ENCODE data around the gene ERC2.
"Not testable (repeated sequence)": the region's sequence is repeated elsewhere in the genome, so short reads cannot be mapped to it uniquely, and the experiment has no call there.

The ERC2 gene

DNA sequence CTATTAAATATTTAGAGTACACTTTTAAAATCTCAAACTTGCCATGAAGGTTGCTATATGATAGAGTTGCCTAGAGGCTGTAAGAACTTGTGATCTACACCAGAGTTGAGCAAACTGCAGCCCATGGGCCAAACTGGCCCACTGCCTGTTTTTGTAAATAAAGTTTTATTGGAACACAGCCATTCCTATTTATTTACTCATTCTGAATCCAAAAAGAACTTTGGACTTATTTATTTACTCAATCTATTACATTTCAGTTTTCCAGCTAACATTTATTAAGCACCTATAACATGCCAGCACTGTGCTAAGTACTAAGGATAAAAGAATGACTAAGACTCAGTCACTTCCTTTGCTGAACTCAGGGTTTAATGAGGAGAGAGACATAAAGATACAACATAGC, 403.6 kb downstream of the ERC2 start:
- DNase-seq (ENCODE audit: low read depth), result no peak

DNA sequence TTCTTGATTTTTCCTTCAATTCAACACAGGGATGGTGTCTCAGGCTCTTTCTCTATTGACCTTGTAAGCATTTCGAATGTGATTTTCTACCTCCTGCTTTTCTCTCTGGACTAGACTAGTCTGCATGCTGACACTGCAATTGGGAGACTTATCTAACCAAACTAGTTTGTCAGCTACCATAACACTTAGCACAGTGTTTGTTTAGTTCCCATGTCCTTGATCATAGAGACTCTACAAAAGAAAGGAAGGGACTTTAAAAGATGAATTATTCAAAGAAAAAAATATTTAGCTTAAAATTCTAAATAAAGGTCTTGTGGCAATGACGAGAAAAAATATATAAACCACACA, 407.0 kb downstream of the ERC2 start:
- no peak for DNase-seq (ENCODE audit: low read depth)

DNA sequence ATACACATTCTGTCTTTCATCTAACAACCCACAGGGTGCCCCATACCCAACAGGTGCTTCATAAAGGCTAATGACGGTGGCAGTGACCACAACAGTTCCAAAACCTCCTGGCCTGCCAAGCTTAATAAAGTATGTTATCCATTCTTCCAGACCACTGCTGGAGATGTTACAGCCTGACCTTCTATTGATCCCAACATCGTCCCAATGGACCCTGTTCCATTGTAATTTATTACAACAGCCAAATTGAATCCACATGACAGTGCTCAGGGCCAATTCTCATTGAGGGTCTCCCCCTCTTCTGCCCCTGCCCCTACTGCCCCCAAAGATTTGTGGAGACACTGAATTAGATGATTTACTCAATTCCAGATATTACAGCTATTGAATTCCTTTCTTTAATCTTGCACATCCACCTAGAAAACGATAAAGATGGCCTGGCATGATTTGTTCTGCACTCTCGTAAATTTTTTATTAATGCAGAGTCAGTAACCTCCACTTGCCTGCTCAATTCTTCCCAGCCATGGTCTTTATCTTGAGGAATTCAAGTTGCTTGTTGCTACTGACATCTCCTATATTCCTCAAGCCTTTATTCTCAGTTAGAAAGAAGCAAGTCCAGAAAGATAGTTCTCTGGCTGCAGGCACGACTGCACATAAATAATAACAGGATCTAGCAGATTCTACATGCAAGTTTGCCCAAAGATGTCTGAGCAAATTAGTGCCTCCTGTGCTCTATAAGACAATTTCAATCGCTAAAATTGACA, 407.6 kb downstream of the ERC2 start:
- DNase-seq (ENCODE audit: low read depth), result no peak

DNA sequence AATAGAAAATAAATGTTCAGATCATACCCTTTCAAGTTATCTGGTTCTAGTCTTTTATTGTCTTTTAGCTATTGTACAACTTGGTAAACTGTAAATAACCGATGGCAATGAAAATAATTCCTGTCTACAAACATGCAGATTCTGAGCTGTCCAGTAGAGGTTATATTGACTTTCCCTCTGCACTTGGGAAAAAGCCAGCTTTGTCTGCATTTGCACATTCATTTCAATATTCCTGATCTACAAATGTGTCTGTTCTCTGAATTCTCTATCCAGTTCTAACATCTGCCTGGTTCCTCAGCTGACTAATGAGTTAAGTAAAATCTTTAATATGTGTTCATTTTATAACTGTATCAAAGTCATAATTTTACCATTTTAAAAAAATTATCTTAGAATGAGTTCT, 408.5 kb downstream of the ERC2 start:
- no peak for DNase-seq (ENCODE audit: low read depth)

DNA sequence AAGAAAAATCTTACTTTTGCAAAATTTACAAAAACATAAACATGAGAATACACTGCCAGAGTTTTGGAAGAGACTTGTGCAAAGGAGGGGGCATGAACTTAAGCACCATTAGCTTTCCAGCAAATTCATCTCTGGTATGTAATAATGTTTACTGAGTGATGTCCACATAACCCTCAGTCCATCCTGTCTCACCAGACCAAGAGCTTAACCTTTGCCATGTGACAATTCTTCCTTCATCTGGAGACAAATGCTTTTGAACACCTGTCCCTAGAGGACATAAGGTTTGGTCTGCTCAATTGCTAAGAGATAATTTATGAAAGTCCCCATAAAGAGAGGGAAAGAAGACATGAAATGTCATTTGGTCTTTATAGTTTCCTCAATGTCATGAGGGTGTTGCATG, 412.3 kb downstream of the ERC2 start:
- DNase-seq (ENCODE audit: low read depth), result peak; percentile 2

DNA sequence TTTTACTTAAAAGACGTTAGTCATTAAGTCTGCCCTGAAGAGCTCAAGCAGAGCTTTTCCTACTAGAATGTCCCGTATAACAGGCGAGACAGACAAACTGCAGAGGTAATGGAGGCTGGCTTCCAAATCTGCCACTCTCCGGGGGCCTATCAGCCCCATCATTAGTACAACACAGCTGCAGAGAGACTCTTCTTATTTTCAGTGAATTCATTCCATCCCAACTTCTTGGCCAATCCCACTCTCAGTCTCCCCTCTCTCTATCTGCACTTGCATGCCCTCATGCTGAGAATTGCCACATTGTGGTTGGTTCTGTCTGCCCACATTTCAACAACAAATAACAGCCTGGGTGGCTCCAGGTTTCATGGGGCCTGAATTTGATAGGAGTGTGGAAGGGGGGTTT, 412.7 kb downstream of the ERC2 start:
- DNase-seq (ENCODE audit: low read depth), result peak; percentile 27

DNA sequence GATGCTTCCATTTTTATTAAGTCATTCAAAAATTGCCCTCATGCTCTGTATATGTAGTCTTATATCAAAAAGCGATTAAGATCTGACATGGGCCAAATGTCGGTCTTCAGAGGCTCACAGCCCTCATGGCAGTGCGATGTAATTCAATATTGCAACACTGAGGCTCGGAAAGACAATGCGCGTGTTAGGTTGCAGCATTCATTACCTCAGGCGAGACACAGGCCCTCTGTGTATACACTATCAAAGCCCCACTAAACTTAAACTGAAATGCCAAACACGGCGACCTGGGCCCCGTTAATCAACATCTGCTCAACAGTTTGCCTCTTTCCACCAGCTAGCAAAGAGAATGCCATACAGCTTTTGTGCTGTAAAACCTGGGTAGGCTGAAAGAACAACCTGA, 413.4 kb downstream of the ERC2 start:
- DNase-seq (ENCODE audit: low read depth), result no peak

DNA sequence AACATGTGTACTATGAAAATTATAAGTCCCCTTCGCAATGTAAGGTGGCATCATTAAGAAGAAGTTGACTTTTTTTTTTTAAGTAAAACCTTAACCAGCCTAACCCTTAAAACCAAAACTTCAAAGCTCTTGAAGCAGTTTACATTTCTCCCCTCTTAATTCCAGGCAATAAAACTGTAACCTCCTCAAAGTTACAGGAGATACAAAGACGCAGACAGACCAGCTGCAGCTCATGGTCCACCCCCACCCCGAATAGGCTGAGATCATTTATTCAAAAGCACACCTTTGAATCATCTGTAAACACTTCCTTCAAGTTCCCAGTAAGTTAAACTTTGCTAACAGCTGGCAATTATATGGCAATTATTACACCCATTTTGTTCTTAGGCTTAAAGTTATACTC, 414.5 kb downstream of the ERC2 start:
- no peak for DNase-seq (ENCODE audit: low read depth)

DNA sequence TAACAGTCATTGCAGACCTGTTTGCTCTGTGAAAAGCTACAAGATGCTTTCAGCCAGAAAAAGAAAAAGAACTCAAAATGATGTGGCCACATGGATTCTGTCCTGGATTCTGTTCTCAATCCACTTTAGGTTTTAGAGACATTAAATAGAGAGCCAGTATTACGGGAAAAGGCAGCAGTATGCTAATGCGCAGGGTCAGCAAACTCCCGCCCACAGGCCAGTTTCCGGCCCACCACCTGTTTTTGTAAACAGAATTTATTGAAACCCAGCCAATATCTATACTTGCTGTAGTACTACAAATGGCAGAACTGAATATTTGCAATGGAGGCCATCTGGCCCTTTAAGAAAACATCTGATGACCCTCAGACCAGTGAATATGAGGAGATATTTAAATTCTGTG, 416.1 kb downstream of the ERC2 start:
- no peak for DNase-seq (ENCODE audit: low read depth)

DNA sequence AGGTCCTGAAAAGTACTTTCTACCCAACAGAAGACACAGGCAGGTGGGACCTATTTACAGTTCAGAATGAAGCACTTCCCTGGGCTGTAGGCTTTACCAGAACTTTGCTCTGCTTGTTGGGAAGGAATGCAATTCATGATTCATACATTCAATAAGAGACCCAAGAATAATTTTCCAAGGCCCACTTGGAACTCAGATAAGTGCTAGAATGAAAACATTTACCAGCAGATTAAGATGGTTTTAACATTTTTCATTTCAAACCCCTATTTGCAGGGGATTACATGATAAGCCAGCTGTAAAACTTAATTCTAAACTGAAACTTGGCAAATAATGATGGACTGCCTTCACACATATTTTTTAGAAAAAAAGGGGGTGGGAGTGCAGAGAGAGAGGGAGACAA, 417.2 kb downstream of the ERC2 start:
- DNase-seq (ENCODE audit: low read depth), result no peak

DNA sequence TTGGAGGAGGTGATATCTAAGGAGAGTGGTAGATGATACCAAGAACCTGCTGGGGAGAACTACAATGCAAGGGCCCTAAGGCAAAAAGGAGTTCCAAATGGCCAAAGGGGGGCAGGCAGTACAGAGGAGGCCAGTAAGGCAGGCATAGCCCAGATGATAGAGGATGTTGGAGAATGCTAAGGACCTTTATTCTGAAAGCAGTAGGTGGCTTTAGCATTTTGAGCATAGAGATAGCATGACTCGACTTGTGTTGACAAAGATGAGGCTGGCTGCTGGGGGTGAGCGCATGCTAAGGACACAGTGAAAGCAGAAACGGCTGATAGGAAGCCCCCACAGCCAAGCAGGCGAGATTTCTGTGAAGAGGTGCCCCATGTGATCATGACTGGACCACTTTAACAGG, 419.3 kb downstream of the ERC2 start:
- DNase-seq (ENCODE audit: low read depth), result no peak

DNA sequence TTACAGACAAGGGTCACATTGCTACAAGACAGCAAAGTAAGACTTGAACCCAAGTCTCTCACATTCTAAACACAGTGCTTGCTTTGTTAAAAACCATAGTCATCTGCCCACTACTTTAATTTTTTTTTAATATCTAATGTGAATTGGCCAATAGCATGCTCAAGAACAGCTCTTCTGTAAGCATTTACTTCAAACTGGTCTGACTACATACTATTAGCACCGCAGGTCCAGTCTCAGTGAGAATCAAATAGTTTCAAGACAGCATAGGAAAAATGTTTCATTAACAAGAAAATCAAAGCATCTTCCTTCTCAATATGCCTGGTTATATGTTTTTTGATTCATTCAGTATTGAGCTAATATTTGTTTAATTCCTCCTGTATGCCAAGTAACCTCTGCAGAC, 419.9 kb downstream of the ERC2 start:
- DNase-seq (ENCODE audit: low read depth), result no peak

DNA sequence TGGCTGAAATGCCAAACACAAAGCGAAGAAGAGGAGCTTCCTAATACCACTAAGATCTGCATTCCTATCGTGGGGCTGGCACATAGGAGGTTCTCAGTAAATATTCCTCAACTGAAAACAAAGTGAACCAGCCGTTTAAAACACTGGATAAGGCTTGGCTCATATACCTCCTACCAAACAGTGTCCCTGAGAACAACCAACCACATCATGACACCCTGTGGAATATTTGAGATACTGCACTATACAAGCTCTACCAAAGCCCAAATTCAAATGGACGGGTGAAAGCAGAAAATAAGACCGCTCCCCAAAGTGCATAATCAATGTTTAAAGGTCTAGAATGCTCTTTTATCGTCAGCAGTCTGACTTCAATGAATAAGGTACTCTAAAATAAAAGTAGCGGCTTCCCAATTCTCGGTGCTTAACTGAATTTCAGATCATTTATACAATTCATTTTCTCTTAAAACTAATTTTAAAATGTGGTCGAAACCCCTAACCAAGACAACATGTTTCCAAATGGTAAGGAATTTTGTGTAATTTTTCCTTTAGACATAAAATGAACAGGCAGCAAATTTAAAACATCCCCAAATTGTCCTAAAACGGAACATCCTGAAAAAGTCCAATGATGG, 425.8 kb downstream of the ERC2 start:
- DNase-seq (ENCODE audit: low read depth), result peak; percentile 53

DNA sequence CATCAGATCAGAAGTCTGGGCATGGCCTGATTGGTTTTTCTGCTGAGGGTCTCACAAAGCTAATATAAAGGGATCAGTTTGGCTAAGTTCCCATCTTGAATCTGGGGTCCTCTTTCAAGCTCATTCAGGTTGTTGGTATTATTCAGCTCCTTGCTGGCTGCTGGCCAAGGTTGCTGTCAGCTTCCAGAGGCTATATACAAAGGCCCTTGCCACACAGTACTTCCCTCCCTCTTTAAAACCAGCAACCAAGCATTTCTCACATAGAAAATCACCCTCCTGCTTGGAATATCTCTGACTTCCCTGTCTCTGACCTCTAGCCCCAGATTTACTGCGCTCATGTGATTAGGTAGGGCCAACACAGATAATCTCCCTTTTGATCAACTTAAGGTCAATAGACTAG, 442.9 kb downstream of the ERC2 start:
- no peak for DNase-seq (ENCODE audit: low read depth)

DNA sequence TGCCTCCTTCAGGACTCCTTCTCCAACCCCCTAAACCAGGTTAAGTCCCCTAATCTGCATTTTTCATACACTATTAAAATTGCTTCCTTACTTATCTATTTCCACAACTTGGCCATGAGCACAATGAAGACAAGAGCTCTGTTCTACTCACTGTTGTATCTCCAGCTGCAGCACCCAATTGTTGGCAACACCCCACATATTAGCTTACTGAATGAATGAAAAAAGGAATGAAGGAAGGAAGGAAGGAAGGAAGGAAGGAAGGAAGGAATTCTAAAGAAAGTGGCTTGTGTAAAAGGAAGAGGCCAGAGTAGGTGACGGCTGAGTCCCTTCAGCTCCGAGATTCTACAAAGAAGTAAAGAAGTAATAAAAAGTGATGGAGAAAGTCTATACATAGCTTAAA, 444.7 kb downstream of the ERC2 start:
- no peak for DNase-seq (ENCODE audit: low read depth)

DNA sequence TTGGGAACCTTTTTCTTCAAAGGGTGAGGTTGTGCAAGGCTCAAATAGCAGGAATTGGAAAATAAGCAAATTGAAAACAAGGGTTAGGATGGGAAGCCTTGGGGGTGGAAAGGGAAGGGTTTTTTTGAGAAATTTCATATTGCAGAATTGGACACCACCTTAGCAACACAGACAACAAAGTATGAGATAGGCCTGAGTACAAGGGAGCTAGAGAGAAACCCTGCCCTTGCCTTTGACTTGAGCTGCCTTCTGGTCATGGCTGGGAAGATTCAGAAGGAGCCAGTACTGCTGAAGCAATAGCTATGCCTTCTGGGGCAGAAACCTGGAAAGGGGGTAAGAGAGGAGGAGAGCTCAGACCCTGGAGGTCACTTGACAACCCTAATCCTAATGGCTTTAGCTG, 445.6 kb downstream of the ERC2 start:
- no peak for DNase-seq (ENCODE audit: low read depth)

DNA sequence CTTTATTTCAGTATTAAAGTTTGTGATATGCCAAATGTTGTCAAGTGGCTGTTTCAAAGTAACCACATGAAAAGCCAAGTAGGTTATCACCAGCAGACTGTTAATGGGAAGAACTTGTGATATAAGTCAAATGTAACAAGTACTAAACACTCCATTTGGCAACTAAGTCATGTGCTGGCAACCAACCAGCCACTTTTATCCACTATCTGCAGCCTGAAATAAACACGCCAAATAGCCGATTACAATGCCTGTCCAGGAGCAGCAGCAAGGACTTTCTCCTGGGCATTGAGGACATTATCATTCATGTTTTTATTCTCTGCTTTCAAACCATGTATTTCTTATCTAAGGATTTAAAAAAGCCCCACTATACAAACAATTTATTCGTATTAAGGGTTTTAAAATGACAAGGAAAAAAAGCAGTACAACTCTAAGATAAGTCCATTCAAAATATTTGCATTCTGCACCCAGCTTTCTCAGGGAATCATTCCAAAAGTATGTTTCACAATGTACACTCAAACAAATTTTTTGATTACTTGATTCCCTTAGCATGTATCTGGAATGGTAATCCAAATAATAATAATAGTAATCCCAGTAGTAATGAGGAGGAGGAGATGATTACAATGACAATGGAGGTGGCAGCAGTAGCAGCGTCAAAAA, 448.6 kb downstream of the ERC2 start:
- DNase-seq (ENCODE audit: low read depth), result no peak

DNA sequence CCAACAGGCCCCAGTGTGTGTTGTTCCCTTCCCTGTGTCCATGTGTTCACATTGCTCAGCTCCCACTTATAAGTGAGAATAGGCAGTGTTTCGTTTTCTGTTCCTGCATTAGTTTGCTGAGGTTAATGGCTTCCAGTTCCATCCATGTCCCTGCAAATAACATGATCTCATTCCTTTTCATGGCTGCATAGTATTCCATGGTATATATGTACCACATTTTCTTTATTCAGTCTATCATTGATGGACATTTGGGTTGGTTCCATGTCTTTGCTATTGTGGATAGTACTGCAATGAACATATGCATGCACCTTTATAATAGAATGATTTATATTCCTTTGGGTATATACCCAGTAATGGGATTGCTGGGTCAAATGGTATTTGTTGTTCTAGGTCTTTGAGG, 452.9 kb downstream of the ERC2 start:
- not testable (repeated sequence) for DNase-seq (ENCODE audit: low read depth)

DNA sequence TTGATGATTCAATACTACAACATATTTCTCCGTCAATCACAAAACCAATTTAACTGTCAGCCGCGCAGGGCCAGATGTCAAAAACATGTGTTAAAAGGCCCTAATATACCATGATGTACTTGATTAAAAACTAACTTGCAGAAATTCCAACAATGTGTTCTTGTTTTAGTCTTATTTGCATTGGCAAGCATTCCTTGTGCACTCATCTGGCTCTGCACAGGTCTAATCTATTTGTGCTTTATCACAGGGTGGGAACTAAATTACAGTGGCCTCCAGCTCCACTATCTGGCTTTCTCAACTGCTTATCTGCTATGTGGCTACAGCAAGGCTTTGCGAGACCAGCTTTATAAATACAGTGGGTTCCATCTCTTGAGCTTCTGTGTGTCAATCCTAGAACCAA, 455.5 kb downstream of the ERC2 start:
- peak; percentile 7 for DNase-seq (ENCODE audit: low read depth)

DNA sequence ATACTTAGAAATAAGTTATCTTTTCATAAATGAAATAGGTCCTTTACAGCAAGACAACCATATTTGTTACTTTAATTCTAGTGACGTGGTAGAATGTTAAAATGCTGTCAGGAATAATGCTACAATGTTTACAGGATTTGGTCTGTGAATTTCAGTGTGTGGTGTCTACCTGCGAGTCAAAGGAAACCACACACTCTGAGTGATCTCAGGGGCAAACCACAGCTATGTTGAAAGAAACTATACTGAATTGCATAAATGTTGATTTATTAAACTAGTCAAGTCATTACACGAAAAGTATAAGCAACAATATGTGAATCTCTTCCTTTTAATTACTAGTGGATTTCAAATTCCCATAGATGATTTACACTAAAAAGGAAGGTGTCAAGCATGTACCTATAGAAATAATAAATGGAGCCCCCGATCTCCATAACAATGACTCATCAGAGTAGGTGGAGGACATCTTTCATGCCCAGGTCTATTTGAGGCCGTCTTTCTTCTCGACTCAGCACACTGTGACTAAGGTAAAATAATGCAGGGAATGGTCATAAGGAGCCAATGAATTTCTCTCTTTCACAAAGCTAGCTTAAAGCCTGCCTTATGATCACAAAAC, 463.0 kb downstream of the ERC2 start:
- DNase-seq (ENCODE audit: low read depth), result peak; percentile 61

DNA sequence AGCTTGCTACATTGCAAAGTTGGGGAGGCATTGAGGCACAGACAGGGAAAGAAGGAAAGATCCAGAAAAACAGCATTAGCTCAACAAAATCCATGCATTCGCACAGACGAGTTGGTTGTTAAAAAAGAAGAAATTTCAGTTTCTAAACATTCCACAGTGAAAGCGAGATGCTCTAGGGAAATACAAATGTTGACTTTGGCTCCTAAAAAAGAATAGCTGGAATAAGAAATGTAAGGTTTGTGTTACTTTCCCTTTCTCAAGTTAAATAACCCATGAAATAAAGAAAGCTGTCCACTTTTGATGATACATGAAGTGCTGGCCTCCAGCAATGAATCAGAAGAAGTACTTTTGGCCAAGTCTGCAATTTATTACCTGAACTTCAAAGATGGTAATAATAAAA, 465.1 kb downstream of the ERC2 start:
- no peak for DNase-seq (ENCODE audit: low read depth)

DNA sequence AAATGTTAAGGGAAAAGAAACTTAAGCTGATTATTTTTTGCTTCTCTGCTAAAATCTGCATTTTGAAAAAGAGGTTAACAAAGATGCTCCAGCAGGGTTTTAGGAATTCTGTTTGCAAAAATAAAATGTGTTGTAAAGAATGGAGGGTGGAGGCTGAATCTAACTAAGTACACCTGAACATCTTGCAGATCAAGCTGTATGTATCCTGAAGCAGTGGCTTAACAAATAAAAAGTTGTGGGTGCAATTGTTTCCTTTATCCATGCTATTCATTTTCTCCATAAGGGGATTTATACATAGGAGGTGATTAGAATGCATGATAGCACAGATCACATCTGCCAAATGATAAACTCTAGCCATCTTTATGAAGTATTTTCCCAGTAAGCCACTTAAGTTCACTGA, 466.3 kb downstream of the ERC2 start:
- no peak for DNase-seq (ENCODE audit: low read depth)

DNA sequence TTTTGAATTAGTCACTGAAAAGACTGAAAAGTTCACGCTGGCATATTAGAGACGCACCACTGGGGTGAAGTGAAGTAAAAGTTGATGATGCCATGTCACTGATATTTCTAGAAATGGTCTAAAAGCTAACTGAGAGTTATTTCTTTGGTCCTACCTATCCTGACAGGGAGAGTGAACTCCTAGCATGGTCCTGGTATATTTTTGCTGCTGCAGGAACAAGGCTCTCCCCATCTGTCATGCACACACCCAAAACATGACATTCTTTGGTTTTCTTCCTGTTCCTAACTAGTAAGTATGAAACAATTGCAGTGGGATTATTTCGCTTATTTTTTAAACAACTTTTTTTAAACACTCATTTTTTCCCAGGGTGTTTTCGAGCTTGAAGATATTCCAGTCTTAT, 466.7 kb downstream of the ERC2 start:
- DNase-seq (ENCODE audit: low read depth), result no peak
